Measurements from ENCODE around the gene AHRR.

AHRR gene

GRCh38 chr5:312845-313244 is 8.7 kb upstream of the AHRR start:
- FAIRE-seq (no peak), DNase-seq (ENCODE audit: insufficient read length, low spot score) (no peak)
- TF ChIP-seq, protein P1, sequence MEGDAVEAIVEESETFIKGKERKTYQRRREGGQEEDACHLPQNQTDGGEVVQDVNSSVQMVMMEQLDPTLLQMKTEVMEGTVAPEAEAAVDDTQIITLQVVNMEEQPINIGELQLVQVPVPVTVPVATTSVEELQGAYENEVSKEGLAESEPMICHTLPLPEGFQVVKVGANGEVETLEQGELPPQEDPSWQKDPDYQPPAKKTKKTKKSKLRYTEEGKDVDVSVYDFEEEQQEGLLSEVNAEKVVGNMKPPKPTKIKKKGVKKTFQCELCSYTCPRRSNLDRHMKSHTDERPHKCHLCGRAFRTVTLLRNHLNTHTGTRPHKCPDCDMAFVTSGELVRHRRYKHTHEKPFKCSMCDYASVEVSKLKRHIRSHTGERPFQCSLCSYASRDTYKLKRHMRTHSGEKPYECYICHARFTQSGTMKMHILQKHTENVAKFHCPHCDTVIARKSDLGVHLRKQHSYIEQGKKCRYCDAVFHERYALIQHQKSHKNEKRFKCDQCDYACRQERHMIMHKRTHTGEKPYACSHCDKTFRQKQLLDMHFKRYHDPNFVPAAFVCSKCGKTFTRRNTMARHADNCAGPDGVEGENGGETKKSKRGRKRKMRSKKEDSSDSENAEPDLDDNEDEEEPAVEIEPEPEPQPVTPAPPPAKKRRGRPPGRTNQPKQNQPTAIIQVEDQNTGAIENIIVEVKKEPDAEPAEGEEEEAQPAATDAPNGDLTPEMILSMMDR (IDR thresholded peaks at IDR 0.05; ENCODE audit: insufficient read depth, missing control alignments) = no peak

GRCh38 chr5:313265-313664 is 8.2 kb upstream of the AHRR start:
- DNase-seq (ENCODE audit: insufficient read length, low spot score) (no peak), FAIRE-seq (no peak)
- TF ChIP-seq, protein P1 (IDR thresholded peaks at IDR 0.05; ENCODE audit: insufficient read depth, missing control alignments) = no peak

DNA sequence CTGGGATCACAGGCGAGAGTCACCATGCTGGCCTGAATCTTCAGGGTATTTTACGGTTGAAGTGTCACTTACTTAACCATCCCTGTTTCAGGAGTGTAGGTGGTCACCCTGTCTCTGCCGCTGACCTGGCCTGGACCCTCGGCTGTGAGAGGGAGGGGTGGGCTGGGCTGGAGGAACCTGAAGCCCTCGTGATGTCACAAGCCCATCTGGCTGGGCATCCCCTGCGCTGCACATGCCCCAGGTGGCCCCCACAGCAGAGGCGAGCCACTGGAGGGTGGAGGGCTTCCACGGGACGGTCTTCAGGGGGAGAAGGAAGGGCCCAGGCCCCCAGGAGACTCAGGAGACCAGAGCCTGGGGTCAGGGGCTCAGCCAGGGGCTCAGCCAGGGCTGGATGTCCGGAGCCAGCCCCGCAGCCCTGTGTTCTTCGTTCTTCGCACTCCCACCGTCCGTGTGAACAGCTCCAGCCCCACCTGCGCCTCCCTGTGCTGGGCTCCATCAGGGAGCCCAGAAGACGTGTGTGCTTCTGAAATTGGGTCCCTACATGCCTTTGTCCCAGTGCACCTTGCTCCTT is 7.6 kb upstream of the AHRR start:
- DNase-seq (ENCODE audit: insufficient read length, low spot score) (no peak), FAIRE-seq (no peak)
- TF ChIP-seq, protein P1 (IDR thresholded peaks at IDR 0.05; ENCODE audit: insufficient read depth, missing control alignments) = no peak

- DNase-seq (ENCODE audit: insufficient read length, low spot score) (no peak), FAIRE-seq (peak; percentile 78)
- TF ChIP-seq, protein P1 (IDR thresholded peaks at IDR 0.05; ENCODE audit: insufficient read depth, missing control alignments) = no peak
Measured at GRCh38 chr5:314676-315487, 6.6 kb upstream of the AHRR start.

- DNase-seq (ENCODE audit: insufficient read length, low spot score) (no peak), FAIRE-seq (no peak)
- TF ChIP-seq, protein P1 (IDR thresholded peaks at IDR 0.05; ENCODE audit: insufficient read depth, missing control alignments) = no peak
Measured at GRCh38 chr5:315488-316209, 5.9 kb upstream of the AHRR start.

GRCh38 chr5:316210-317085 is 5.1 kb upstream of the AHRR start:
- no peak for FAIRE-seq
- DNase-seq (ENCODE audit: insufficient read length, low spot score) = no peak
- TF ChIP-seq, protein P1 (IDR thresholded peaks at IDR 0.05; ENCODE audit: insufficient read depth, missing control alignments) = no peak
